ENCODE data around the gene CLCN6.

Gene CLCN6

DNA sequence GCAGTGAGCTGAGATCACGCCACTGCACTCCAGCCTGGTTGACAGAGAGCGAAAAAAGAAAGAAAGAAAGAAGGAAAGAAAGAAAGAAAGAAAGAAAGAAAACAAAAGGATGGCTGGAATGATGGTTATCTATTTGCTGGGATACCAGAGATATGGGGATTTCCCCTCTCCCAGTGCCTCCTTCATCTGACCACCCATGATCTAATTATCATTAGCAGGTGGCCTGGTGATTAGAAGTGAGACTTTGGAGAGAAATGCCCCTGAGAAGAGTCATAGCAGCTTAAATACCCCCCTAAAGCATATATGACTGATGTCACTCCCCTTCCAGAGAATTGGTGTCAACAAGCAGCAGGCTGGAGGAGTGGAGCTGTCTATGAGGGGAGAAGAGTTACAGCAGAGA is 54.1 kb downstream of the CLCN6 start:
- TF ChIP-seq, protein P1, sequence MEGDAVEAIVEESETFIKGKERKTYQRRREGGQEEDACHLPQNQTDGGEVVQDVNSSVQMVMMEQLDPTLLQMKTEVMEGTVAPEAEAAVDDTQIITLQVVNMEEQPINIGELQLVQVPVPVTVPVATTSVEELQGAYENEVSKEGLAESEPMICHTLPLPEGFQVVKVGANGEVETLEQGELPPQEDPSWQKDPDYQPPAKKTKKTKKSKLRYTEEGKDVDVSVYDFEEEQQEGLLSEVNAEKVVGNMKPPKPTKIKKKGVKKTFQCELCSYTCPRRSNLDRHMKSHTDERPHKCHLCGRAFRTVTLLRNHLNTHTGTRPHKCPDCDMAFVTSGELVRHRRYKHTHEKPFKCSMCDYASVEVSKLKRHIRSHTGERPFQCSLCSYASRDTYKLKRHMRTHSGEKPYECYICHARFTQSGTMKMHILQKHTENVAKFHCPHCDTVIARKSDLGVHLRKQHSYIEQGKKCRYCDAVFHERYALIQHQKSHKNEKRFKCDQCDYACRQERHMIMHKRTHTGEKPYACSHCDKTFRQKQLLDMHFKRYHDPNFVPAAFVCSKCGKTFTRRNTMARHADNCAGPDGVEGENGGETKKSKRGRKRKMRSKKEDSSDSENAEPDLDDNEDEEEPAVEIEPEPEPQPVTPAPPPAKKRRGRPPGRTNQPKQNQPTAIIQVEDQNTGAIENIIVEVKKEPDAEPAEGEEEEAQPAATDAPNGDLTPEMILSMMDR (IDR thresholded peaks at IDR 0.05; ENCODE audit: low read depth, low read length): no peak
- no peak for DNase-seq (ENCODE audit: extremely low read depth, low read depth)

DNA sequence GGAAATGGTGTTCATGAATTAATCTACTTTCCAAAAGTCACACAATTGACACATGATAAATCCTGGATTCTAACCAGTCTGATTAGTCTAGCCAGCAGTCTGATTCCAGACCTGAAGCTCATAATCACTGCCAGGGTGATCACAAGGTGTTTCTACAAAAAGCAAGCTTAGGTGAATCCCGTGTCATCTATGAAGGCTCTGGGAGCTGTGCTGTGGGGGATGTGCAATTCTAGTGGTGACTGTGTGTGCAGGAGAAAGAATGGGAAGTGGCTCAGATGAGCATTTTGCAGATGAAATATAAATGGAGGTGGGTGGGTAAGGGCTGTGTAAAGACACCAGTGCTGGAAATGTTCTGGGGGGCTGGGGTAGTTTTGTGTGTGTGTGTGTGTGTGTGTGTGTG is 54.6 kb downstream of the CLCN6 start:
- no peak for DNase-seq (ENCODE audit: extremely low read depth, low read depth)
- TF ChIP-seq, protein P1 (IDR thresholded peaks at IDR 0.05; ENCODE audit: low read depth, low read length): no peak

DNA sequence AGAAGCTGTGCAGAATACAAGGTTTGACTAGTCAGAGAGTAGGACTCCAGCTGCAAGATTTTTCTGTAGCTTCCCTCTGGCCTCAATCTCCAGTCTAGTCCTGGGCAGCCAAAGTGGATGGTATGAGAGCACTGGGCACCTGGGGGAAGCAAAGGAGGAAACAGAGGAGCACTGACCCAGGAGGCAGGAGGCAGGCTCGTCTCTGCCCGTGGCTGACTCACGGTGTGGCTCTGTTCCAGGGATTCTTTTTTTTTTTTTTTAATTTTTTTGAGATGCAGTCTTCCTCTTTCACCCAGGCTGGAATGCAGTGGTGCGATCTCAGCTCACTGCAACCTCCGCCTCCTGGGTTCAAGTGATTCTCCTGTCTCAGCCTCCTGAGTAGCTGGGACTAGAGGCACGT is 56.9 kb downstream of the CLCN6 start:
- TF ChIP-seq, protein P1 (IDR thresholded peaks at IDR 0.05; ENCODE audit: low read depth, low read length): no peak
- no peak for DNase-seq (ENCODE audit: extremely low read depth, low read depth)

DNA sequence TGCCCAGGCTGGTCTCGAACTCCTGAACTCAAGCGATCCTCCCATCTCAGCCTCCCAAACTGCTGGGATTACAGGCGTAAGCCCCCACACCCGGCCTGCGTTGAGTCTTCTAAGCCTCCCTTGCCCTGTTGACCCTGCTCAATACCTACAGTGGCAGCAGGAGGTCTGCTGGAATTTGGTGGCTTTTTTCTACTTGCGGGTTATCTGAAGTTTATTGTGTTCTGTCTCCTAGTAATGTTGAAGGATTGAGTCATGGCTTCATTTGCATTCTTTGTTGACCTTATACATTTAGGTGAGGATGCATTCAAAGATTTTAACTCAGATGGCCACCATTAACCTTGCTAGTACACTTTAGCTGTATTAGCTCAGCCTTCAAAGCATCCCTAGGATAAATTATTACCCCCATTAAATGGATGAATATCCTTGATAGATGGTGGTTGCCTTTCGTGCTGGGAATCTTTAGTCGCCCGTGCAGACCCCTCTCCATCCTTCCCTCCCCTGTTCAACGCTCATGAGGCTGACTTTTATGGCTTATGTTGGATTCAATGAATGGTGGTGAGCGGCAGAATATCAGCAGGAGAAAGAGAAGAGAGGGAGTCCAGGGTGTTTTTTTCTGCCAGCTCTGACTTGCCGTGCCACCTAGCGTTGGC is 62.5 kb downstream of the CLCN6 start:
- DNase-seq (ENCODE audit: extremely low read depth, low read depth): no peak
- TF ChIP-seq, protein P1 (IDR thresholded peaks at IDR 0.05; ENCODE audit: low read depth, low read length): no peak

DNA sequence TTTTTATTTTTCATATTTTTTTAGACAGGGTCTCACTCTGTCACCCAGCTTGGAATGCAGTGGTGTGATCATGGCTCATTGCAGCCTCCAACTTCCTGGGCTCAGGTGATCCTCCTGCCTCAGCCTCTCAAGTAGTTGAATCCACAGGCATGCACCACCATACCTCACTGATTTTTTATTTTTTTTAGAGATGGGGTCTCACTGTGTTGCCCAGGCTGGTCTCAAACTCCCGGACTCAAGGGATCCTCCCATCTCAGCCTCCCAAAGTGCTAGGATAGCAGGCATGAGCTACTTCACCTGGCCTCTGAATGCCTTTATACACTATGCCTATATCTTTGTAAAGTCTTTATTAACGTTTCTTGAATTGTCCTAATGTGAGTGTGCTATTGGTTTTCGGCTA is 63.1 kb downstream of the CLCN6 start:
- DNase-seq (ENCODE audit: extremely low read depth, low read depth): no peak
- TF ChIP-seq, protein P1 (IDR thresholded peaks at IDR 0.05; ENCODE audit: low read depth, low read length): no peak

DNA sequence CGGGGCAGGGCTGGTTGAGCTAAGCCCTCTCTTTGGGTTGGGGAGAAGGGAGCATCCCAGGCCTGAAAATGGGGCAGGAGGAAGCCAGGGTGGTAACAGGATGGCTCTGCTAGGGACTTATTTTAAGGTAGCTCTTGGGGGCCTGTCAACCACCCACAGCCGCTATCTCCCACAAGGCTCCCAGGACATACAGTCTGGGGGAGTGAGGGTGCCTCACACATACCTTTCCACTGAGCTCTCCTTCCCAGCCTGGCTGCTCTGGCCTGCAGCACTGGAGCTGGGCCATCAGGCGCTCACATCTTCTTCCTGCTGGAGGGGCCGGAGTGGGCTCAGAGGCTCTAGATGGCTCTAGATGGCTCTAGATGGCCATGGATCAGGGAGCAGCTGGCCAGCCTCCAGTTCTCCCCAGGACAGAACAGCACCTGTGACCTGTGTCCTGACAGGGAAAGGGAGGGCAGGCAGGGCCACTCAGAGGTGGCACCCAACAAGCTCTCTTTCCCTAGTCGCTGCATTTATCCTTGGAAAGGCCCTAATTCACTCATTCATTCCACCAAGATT is 63.7 kb downstream of the CLCN6 start:
- TF ChIP-seq, protein P1 (IDR thresholded peaks at IDR 0.05; ENCODE audit: low read depth, low read length): no peak
- no peak for DNase-seq (ENCODE audit: extremely low read depth, low read depth)

DNA sequence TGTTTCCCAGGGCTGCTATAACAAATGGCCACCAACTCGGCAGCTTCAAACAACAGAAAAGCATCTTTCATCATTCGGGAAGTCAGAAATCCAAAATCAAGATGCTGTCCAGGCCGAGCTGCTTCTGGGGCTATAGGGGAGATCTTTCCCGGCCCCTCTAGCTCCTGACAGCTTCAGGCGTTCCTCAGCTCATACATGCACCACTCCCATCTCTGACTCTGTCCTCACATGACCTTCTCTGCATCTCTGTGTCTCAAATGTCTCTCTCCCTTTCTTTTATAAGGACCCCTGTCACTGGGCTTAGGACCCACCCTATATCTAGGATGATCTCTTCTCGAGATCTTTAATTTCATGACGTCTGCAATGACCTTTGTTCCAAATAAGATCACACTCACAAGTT is 66.6 kb downstream of the CLCN6 start:
- TF ChIP-seq, protein P1 (IDR thresholded peaks at IDR 0.05; ENCODE audit: low read depth, low read length): no peak
- no peak for DNase-seq (ENCODE audit: extremely low read depth, low read depth)
